Measurements from ENCODE around the gene MYO10.

DNA sequence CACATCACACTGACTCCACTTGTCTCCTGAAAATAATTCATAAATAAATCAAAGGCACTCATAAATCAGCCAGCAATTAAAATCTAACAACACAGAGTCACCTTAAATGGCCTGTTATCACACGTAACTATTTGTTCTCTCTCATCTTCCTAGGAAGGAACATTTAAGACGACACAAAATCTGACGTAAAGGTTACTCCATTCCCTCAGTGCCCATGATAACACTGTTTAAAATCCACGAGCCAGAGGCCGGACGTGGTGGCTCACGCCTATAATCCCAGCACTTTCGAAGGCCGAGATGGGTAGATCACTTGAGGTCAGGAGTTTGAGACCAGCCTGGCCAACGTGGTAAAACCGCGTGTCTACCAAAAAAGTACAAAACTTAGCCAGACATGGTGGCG is 56.4 kb downstream of the MYO10 start:
- no peak for TF ChIP-seq POLR2A (IDR thresholded peaks at IDR 0.05)
- TF ChIP-seq, protein P1, sequence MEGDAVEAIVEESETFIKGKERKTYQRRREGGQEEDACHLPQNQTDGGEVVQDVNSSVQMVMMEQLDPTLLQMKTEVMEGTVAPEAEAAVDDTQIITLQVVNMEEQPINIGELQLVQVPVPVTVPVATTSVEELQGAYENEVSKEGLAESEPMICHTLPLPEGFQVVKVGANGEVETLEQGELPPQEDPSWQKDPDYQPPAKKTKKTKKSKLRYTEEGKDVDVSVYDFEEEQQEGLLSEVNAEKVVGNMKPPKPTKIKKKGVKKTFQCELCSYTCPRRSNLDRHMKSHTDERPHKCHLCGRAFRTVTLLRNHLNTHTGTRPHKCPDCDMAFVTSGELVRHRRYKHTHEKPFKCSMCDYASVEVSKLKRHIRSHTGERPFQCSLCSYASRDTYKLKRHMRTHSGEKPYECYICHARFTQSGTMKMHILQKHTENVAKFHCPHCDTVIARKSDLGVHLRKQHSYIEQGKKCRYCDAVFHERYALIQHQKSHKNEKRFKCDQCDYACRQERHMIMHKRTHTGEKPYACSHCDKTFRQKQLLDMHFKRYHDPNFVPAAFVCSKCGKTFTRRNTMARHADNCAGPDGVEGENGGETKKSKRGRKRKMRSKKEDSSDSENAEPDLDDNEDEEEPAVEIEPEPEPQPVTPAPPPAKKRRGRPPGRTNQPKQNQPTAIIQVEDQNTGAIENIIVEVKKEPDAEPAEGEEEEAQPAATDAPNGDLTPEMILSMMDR (IDR thresholded peaks at IDR 0.05), result no peak
